Transverse colon (tissue), 4 donors: ENCODE data around the gene SLC2A13. TPM values are rescaled to one million over a fixed set of nuclear protein-coding genes. Genes with fewer than 3 reads are reported as not detected.

Experiments
- DNase-seq: peaks from one replicate; pipeline ENCODE4 v3.0.0-alpha.2; 2019
- H3K27ac ChIP-seq, 4 donors: fragments of 200-600 bp; sonication (generic); 2 replicates each; pipeline ENCODE4 v1.5.1; 2016 to 2018; ENCODE audit warnings: inconsistent platforms in 4 of 4
- H3K27me3 ChIP-seq: fragments of 200-600 bp; sonication (generic); 2 replicates; pipeline ENCODE4 v1.5.1; 2017; ENCODE audit warnings: inconsistent platforms
- H3K36me3 ChIP-seq, 4 donors: fragments of 200-600 bp; sonication (generic); 2 replicates each; pipeline ENCODE4 v1.5.1; 2017 to 2019; ENCODE audit warnings: inconsistent platforms in 4 of 4
- H3K4me1 ChIP-seq, 4 donors: fragments of 200-600 bp; sonication (generic); 2 replicates each; pipeline ENCODE4 v1.5.1; 2017 to 2020; ENCODE audit warnings: inconsistent platforms in 4 of 4
- H3K4me3 ChIP-seq, 4 donors: fragments of 200-600 bp; sonication (generic); 1 replicate in 1 of 4; 2 replicates in 3 of 4; pipeline versions ENCODE4 v1.5.1 to v1.6.1; 2017 to 2019; ENCODE audit warnings: inconsistent platforms in 4 of 4
- H3K9me3 ChIP-seq, 2 donors: fragments of 200-600 bp; sonication (generic); 2 replicates each; pipeline ENCODE4 v1.5.1; 2017 to 2019; ENCODE audit warnings: inconsistent platforms in 2 of 2
- CTCF ChIP-seq, 5 experiments: fragments of 200-600 bp in 3 of 5; fragments of 450-650 bp in 2 of 5; sonication (generic) in 3 of 5; IDR thresholded peaks; 1 replicate in 2 of 5; 2 replicates in 3 of 5; pipeline ENCODE4 v1.5.1; 2016 to 2017; ENCODE audit warnings: antibody characterized with exemption in 5 of 5, inconsistent platforms in 3 of 5, mild to moderate bottlenecking in 2 of 5, moderate library complexity in 1 of 5
- EP300 ChIP-seq: sonication (generic); formaldehyde crosslinking; IDR thresholded peaks from one replicate; pipeline ENCODE4 v1.6.1; 2017; ENCODE audit warnings: antibody characterized with exemption, low read depth
- POLR2A ChIP-seq: fragments of 450-650 bp; IDR thresholded peaks from one replicate; pipeline ENCODE4 v1.6.1; 2016; ENCODE audit warnings: antibody characterized with exemption, mild to moderate bottlenecking, moderate library complexity
- POLR2AphosphoS5 ChIP-seq, 3 donors: sonication (generic); formaldehyde crosslinking; IDR thresholded peaks; one replicate each; pipeline ENCODE4 v1.6.1; 2016; ENCODE audit warnings: antibody characterized with exemption in 3 of 3
- WGBS, 2 donors: methylation state at CpG; one replicate each; pipeline ENCODE4 v1.1.5; 2018; ENCODE audit warnings: low coverage in 1 of 2; 5-methylcytosine and 5-hydroxymethylcytosine counted together
- in situ Hi-C, 4 donors: fragments of 200-750 bp; cut with MboI; loops; one replicate each; pipeline versions ENCODE4 v1.15.0 to v1.15.1; 2017; ENCODE audit warnings: low sequenced_read_pairs in 3 of 4, low pct_ligation_motif_present in 1 of 4, low pct_unique_long_range_greater_than_20kb in 1 of 4
- intact Hi-C: fragments of 100-400 bp; cut with DNase I; formaldehyde crosslinking; loops from one replicate; pipeline ENCODE4 v1.15.1; 2023; ENCODE audit warnings: low total_unique reads
- total RNA-seq, 4 donors: library from RNA; depleted of rRNA; stranded (reverse); fragments of >200 nt; gene quantifications; one replicate each; pipeline ENCODE4 v1.1.0, GENCODE V29; 2016

Gene SLC2A13
- total RNA-seq, 4 donors from 2014 or later, result 31.8 to 70.7 (median 46.8) TPM

- TF ChIP-seq EP300 (no peak), CTCF (IDR thresholded peaks at IDR 0.05) (no peak), POLR2A (no peak), POLR2AphosphoS5 (IDR thresholded peaks at IDR 0.05) (no peak)
- Histone ChIP-seq H3K36me3 (no peaks in the 10 kb centered on the region), H3K4me1 (peaks cover 0 to 10% (median 0%) of the 10 kb centered on the region in 4 donors), H3K27me3 (no peaks in the 10 kb centered on the region), H3K4me3 (no peak overlapping the region), H3K9me3 (peaks cover 9 to 10% of the 10 kb centered on the region in 2 donors), H3K27ac (no peak overlapping the region)
- in situ Hi-C loops (loop anchor here in 1 of 4 donors (25.0 kb wide), 1 partner anchor 239 kb away; no protein-coding TSS in a partner anchor), intact Hi-C loops (no loop called here)
- DNase-seq, result no peak
Observed at GRCh38 chr12:40001406-40001805, 104.5 kb downstream of the SLC2A13 start.

GRCh38 chr12:40000884-40001283, 105.0 kb downstream of the SLC2A13 start:
- Histone ChIP-seq H3K27me3 (no peaks in the 10 kb centered on the region), H3K4me3 (no peak overlapping the region), H3K27ac (no peak overlapping the region), H3K36me3 (no peaks in the 10 kb centered on the region), H3K4me1 (peaks cover 0 to 10% (median 0%) of the 10 kb centered on the region in 4 donors), H3K9me3 (peaks cover 9 to 14% of the 10 kb centered on the region in 2 donors)
- in situ Hi-C loops (loop anchor here in 1 of 4 donors (25.0 kb wide), 1 partner anchor 239 kb away; no protein-coding TSS in a partner anchor), intact Hi-C loops (no loop called here)
- DNase-seq, result no peak
- WGBS, 2 donors, result 92 to 98% methylated on average over 2 of the region's 2 CpGs
- TF ChIP-seq POLR2AphosphoS5 (IDR thresholded peaks at IDR 0.05) (no peak), EP300 (no peak), POLR2A (no peak), CTCF (IDR thresholded peaks at IDR 0.05) (no peak)

GRCh38 chr12:39993268-39993667, 112.6 kb downstream of the SLC2A13 start:
- in situ Hi-C loops (loop anchor here in 1 of 4 donors (25.0 kb wide), 1 partner anchor 231 kb away; no protein-coding TSS in a partner anchor), intact Hi-C loops (loop anchor here (10.0 kb wide), 1 partner anchor 228 kb away; no protein-coding TSS in a partner anchor)
- Histone ChIP-seq H3K9me3 (peaks cover 0 to 4% of the 10 kb centered on the region in 2 donors), H3K36me3 (no peaks in the 10 kb centered on the region), H3K4me3 (no peak overlapping the region), H3K27me3 (no peaks in the 10 kb centered on the region), H3K4me1 (no peaks in the 10 kb centered on the region), H3K27ac (no peak overlapping the region)
- TF ChIP-seq CTCF (IDR thresholded peaks at IDR 0.05) (no peak), POLR2A (no peak)
- no peak for DNase-seq
- 86 to 100% methylated on average over 1 of the region's 1 CpG for WGBS, 2 donors

GRCh38 chr12:39990122-39991101, 115.5 kb downstream of the SLC2A13 start:
- peak; percentile 66 for DNase-seq
- no peaks in the 10 kb centered on the region for H3K36me3 ChIP-seq
- intact Hi-C loops, result loop anchor here (10.0 kb wide), 1 partner anchor 226 kb away; no protein-coding TSS in a partner anchor
- H3K27ac ChIP-seq, result no peak overlapping the region
- no peaks in the 10 kb centered on the region for H3K9me3 ChIP-seq
- in situ Hi-C loops, result loop anchor here in 1 of 4 donors (25.0 kb wide), 1 partner anchor 228 kb away; no protein-coding TSS in a partner anchor
- WGBS, 2 donors, result 34 to 65% methylated on average over 4 of the region's 4 CpGs
- H3K27me3 ChIP-seq, result no peaks in the 10 kb centered on the region
- no peak overlapping the region for H3K4me3 ChIP-seq
- TF ChIP-seq POLR2AphosphoS5 (IDR thresholded peaks at IDR 0.05), result no peak
- peak; percentile 71 to 85 (median 79) for TF ChIP-seq CTCF (IDR thresholded peaks at IDR 0.05)
- no peak for TF ChIP-seq EP300
- TF ChIP-seq POLR2A, result no peak
- peaks cover 0 to 16% (median 5%) of the 10 kb centered on the region in 4 donors for H3K4me1 ChIP-seq
